ENCODE data around the gene CATSPERE. TPM values are rescaled to one million over a fixed set of nuclear protein-coding genes. Genes with fewer than 3 reads are reported as not detected.

Gene CATSPERE
- total RNA-seq, 1 donor from 2014 or later, result 0.86 TPM

DNA sequence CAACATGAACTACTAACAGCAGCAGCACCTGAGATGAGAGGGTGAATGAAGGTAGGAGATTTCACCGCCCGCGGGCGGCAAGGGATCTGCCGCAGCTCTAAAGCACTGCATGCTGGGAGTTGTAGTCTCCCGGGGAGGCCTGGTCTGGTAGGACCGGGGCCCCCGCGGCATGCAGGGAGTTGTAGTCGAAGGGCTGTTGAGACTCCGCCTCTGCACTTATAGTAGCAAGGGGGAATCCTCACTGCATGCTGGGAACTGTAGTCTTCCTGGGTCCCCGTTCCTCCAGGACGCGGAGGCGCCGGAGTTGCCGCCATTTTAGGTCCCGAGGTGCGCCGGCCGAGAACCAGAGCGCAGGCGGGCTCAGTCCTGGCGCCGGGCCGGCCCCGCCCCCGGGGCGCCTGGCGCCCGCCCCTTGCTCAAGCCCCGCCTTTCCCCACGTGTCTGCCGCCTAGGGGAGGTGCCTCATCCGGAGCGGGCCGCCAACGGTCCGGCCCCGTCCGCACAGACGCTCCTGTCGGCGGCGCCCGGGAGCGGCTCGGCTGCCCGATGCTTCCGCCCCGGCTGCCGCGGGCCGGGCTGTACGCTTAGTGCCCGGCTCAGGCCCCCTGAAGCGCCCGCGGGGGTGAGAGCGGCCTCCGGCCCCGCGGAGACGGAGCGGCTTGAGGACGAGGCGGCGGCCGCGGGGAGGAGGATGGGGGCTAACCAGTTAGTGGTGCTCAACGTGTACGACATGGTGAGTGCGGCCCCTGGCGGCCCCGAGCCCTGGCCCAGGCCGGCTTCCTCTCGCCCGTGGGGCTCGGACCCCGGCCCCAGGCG lies 191.8 kb downstream of the CATSPERE start, which contains the start of gene DESI2:
TSS of gene DESI2 (plus strand) at position 504 of the 816 bp plus-strand sequence. CDS start at position 692, 188 bp downstream.
- peak within 1 kb of the TSS; percentile 86 for H3K27ac ChIP-seq
- H3K9me3 ChIP-seq (ENCODE audit: low read depth), result no peaks in the 10 kb centered on the region
- peak within 1 kb of the TSS; percentile 91 for H3K4me2 ChIP-seq
- peaks cover 35% of the 10 kb centered on the region for H3K4me1 ChIP-seq
- H4K20me1 ChIP-seq (ENCODE audit: low read depth), result peaks cover 19% of the 10 kb centered on the region
- Mint-ChIP-seq H3K4me1 (peaks cover 14% of the 10 kb centered on the region), H3K27ac (peak within 1 kb of the TSS; percentile 44), H3K27me3 (ENCODE audit: insufficient read depth, low read depth) (no peaks in the 10 kb centered on the region), H3K36me3 (peaks cover 14% of the 10 kb centered on the region), H3K4me3 (peak within 1 kb of the TSS; percentile 86), H3K9me3 (peaks cover 3% of the 10 kb centered on the region)
- peak within 1 kb of the TSS; percentile 98 for H3K4me3 ChIP-seq
- H3K36me3 ChIP-seq, result peaks cover 3% of the 10 kb centered on the region
- H3F3A ChIP-seq (ENCODE audit: low read depth), result peaks cover 25% of the 10 kb centered on the region
- H3K9ac ChIP-seq, result peak within 1 kb of the TSS; percentile 93
- peak within 1 kb of the TSS; percentile 53 for H2AFZ ChIP-seq (replicated peaks)
- peaks cover 47% of the 10 kb centered on the region for H3K79me2 ChIP-seq (ENCODE audit: low read depth)
- no peaks in the 10 kb centered on the region for H3K27me3 ChIP-seq
- TF ChIP-seq, protein P1, sequence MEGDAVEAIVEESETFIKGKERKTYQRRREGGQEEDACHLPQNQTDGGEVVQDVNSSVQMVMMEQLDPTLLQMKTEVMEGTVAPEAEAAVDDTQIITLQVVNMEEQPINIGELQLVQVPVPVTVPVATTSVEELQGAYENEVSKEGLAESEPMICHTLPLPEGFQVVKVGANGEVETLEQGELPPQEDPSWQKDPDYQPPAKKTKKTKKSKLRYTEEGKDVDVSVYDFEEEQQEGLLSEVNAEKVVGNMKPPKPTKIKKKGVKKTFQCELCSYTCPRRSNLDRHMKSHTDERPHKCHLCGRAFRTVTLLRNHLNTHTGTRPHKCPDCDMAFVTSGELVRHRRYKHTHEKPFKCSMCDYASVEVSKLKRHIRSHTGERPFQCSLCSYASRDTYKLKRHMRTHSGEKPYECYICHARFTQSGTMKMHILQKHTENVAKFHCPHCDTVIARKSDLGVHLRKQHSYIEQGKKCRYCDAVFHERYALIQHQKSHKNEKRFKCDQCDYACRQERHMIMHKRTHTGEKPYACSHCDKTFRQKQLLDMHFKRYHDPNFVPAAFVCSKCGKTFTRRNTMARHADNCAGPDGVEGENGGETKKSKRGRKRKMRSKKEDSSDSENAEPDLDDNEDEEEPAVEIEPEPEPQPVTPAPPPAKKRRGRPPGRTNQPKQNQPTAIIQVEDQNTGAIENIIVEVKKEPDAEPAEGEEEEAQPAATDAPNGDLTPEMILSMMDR (IDR thresholded peaks at IDR 0.05), result peak; percentile 61
- no peak for TF ChIP-seq EZH2 (IDR thresholded peaks at IDR 0.05)
- DNase-seq (ENCODE audit: low spot score), result peak; percentile 100

DNA sequence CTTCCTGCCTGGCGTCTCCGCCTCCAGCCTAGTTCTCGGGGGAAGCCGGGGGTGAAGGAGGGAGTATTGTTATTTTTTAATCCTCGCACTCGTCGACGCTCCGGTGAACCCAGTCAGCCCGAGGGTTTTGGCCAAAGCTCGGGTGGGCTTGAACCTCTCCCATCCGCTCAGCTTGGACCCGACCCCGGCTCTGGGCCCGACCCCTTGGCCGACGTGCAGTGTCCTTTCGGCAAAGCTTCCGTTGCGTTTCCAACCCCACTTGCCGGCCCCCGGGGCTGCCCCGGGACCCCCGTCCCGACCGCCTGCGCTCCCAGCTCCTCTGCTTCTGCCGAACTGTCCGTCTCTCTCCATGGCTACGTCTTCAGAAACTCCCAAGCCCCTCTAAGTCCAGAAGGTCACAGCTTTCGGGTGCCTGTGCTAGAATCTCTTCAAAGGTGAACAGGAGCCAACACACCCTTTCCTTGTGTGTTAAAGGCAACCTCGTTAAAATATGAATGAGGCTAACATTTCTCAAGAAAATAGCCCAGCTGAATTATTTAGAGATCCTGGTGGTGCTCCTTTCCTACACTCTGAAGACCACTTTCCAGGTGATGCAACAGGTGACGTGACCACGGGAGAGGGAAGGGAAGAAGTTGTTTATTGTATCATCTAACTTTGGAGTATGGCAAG lies 192.5 kb downstream of the CATSPERE start:
- peak overlapping the region; percentile 86 for H3K27ac ChIP-seq
- peaks cover 25% of the 10 kb centered on the region for H3F3A ChIP-seq (ENCODE audit: low read depth)
- peaks cover 35% of the 10 kb centered on the region for H3K4me1 ChIP-seq
- peaks cover 55% of the 10 kb centered on the region for H3K79me2 ChIP-seq (ENCODE audit: low read depth)
- peak overlapping the region; percentile 93 for H3K9ac ChIP-seq
- H3K36me3 ChIP-seq, result peaks cover 5% of the 10 kb centered on the region
- DNase-seq (ENCODE audit: low spot score), result no peak
- Mint-ChIP-seq H3K27ac (no peak overlapping the region), H3K27me3 (ENCODE audit: insufficient read depth, low read depth) (no peaks in the 10 kb centered on the region), H3K4me3 (no peak overlapping the region), H3K4me1 (peaks cover 16% of the 10 kb centered on the region), H3K36me3 (peaks cover 21% of the 10 kb centered on the region), H3K9me3 (peaks cover 5% of the 10 kb centered on the region)
- peak overlapping the region; percentile 53 for H2AFZ ChIP-seq (replicated peaks)
- H3K9me3 ChIP-seq (ENCODE audit: low read depth), result no peaks in the 10 kb centered on the region
- TF ChIP-seq EZH2phosphoT487 (IDR thresholded peaks at IDR 0.05) (no peak), EZH2 (IDR thresholded peaks at IDR 0.05) (no peak)
- TF ChIP-seq, protein P1 (IDR thresholded peaks at IDR 0.05), result no peak
- peak overlapping the region; percentile 98 for H3K4me3 ChIP-seq
- H3K27me3 ChIP-seq, result no peaks in the 10 kb centered on the region
- peak overlapping the region; percentile 91 for H3K4me2 ChIP-seq
- H4K20me1 ChIP-seq (ENCODE audit: low read depth), result peaks cover 25% of the 10 kb centered on the region

DNA sequence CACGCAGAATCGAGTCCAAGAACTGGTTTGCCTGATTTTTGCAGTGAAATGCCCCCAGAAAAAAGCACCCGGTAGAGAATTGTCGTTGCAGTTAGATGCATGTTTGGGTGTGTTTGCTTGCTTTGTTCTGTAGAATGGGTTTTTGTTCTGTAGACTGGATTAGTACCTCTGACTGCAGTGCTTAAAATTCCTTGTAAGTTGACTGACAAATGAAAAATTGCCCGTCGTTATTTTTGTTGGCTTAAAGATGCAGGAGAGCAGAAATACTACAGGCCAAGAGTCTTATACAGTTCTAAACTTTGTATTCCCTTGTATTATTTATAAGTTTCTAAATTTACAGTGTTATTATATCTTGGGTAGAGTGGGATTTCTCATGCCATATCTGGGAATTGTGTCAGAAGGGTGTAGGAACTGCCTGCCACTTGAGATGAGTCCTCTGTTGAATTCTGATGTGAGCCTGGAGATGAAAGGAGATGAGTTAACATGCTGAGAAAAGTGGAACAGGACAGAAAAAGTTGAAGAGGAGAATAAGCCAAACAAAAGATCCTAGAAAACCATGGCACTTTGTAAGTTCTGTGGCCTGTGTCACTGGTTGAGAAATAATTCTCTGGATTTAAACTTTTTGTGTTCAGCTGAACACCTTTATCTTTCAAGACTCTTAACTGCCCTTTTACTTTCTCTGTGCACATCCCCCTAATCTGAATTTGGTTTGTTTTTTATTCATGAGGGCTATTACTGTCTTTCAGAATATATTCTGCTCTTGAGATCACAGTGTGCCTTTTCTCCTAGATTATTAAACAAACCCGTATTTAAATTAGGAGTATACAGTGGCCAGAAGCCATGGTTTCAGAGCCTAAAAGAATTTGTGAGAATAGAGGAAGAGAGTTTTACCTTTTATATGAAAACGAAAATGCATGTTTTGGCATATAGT lies 193.3 kb downstream of the CATSPERE start:
- Mint-ChIP-seq H3K9me3 (peaks cover 6% of the 10 kb centered on the region), H3K27ac (no peak overlapping the region), H3K4me1 (peaks cover 17% of the 10 kb centered on the region), H3K36me3 (peaks cover 26% of the 10 kb centered on the region), H3K27me3 (ENCODE audit: insufficient read depth, low read depth) (no peaks in the 10 kb centered on the region), H3K4me3 (no peak overlapping the region)
- DNase-seq (ENCODE audit: low spot score), result peak; percentile 25
- peak overlapping the region; percentile 91 for H3K4me2 ChIP-seq
- H3K4me3 ChIP-seq, result peak overlapping the region; percentile 98
- H3K27ac ChIP-seq, result peak overlapping the region; percentile 86
- H3K36me3 ChIP-seq, result peaks cover 10% of the 10 kb centered on the region
- H3K9me3 ChIP-seq (ENCODE audit: low read depth), result no peaks in the 10 kb centered on the region
- peaks cover 27% of the 10 kb centered on the region for H4K20me1 ChIP-seq (ENCODE audit: low read depth)
- H3K79me2 ChIP-seq (ENCODE audit: low read depth), result peaks cover 63% of the 10 kb centered on the region
- peaks cover 25% of the 10 kb centered on the region for H3F3A ChIP-seq (ENCODE audit: low read depth)
- TF ChIP-seq, protein P1 (IDR thresholded peaks at IDR 0.05), result no peak
- TF ChIP-seq EZH2phosphoT487 (IDR thresholded peaks at IDR 0.05) (no peak), EZH2 (IDR thresholded peaks at IDR 0.05) (no peak)
- H3K4me1 ChIP-seq, result peaks cover 35% of the 10 kb centered on the region
- peak overlapping the region; percentile 93 for H3K9ac ChIP-seq
- H3K27me3 ChIP-seq, result no peaks in the 10 kb centered on the region
- no peak overlapping the region for H2AFZ ChIP-seq (replicated peaks)

All from neural progenitor cell (in vitro differentiated cells).